Naive thymus-derived CD4-positive, alpha-beta T cell (primary cell): ENCODE measurements around the gene KRTAP1-5. TPM values are rescaled to one million over a fixed set of nuclear protein-coding genes. Genes with fewer than 3 reads are reported as not detected.
"Not testable (repeated sequence)": the region's sequence is repeated elsewhere in the genome, so short reads cannot be mapped to it uniquely, and the experiment has no call there.

Experiments
- ATAC-seq: fragments of 150-1000 bp; cut with Tn5 transposase; 2 replicates; pipeline ENCODE4 v1.10.0; 2021; ENCODE audit warnings: mild to moderate bottlenecking, moderate library complexity
- CTCF ChIA-PET: fragments of 350-600 bp; sonication (Branson Sonifier 250); formaldehyde crosslinking; loops from one replicate; lab custom pipeline; 2021; ENCODE audit warnings: antibody characterized with exemption; lab: Charles Lee
- POLR2A ChIA-PET: fragments of 350-600 bp; sonication (Branson Sonifier 250); formaldehyde crosslinking; loops from one replicate; lab custom pipeline; 2021; ENCODE audit warnings: antibody characterized with exemption, inconsistent platforms; lab: Charles Lee
- DNase-seq, 9 donors: peaks; one replicate each; pipeline versions ENCODE4 v3.0.0 to v3.0.0-alpha.2; 2020 to 2022; ENCODE audit warnings: mixed read lengths in 1 of 9
- H3K27ac ChIP-seq: one replicate; pipeline ENCODE4 v1.7.0; 2013; ENCODE audit warnings: mild to moderate bottlenecking, low read depth, low read length, moderate library complexity
- H3K27me3 ChIP-seq, 2 donors: one replicate each; pipeline ENCODE4 v1.7.0; 2013; ENCODE audit warnings: low read length in 2 of 2, mild to moderate bottlenecking in 2 of 2, moderate library complexity in 2 of 2; ENCODE audit not compliant: control insufficient read depth in 2 of 2, insufficient read depth in 2 of 2
- H3K36me3 ChIP-seq, 3 experiments: 1 replicate in 2 of 3; 2 replicates in 1 of 3; pipeline ENCODE4 v1.7.0; 2013; ENCODE audit warnings: low read length in 3 of 3, mild to moderate bottlenecking in 3 of 3, moderate library complexity in 1 of 3; ENCODE audit not compliant: insufficient read depth in 3 of 3, control insufficient read depth in 2 of 3
- H3K4me1 ChIP-seq, 2 donors: one replicate each; pipeline ENCODE4 v1.7.0; 2013; ENCODE audit warnings: low read length in 2 of 2, mild to moderate bottlenecking in 2 of 2, moderate library complexity in 1 of 2; ENCODE audit not compliant: control insufficient read depth in 2 of 2, insufficient read depth in 2 of 2
- H3K4me3 ChIP-seq: 2 replicates; pipeline ENCODE4 v1.7.0; 2013; ENCODE audit warnings: mild to moderate bottlenecking, low read length
- H3K9me3 ChIP-seq, 3 experiments: 1 replicate in 2 of 3; 2 replicates in 1 of 3; pipeline ENCODE4 v1.7.0; 2013; ENCODE audit warnings: low read length in 3 of 3; ENCODE audit not compliant: control insufficient read depth in 2 of 3
- H3K27ac Mint-ChIP-seq, 9 donors: one replicate each; pipeline ENCODE4 v1.8.0; 2020 to 2022; ENCODE audit warnings: mixed read lengths in 9 of 9, mild to moderate bottlenecking in 8 of 9, moderate library complexity in 5 of 9, inconsistent platforms in 2 of 9
- H3K27me3 Mint-ChIP-seq, 5 donors: one replicate each; pipeline ENCODE4 v1.8.0; 2021 to 2022; ENCODE audit warnings: mixed read lengths in 5 of 5, mild to moderate bottlenecking in 1 of 5
- H3K36me3 Mint-ChIP-seq, 5 donors: one replicate each; pipeline ENCODE4 v1.8.0; 2020 to 2022; ENCODE audit warnings: mixed read lengths in 5 of 5, mild to moderate bottlenecking in 3 of 5, inconsistent platforms in 1 of 5
- H3K4me1 Mint-ChIP-seq, 7 donors: one replicate each; pipeline ENCODE4 v1.8.0; 2020 to 2022; ENCODE audit warnings: mixed read lengths in 7 of 7, mild to moderate bottlenecking in 3 of 7, inconsistent platforms in 1 of 7
- H3K4me3 Mint-ChIP-seq, 10 donors: one replicate each; pipeline ENCODE4 v1.8.0; 2020 to 2022; ENCODE audit warnings: mild to moderate bottlenecking in 10 of 10, mixed read lengths in 10 of 10, moderate library complexity in 6 of 10, inconsistent platforms in 2 of 10
- H3K9me3 Mint-ChIP-seq, 11 donors: one replicate each; pipeline ENCODE4 v1.8.0; 2020 to 2022; ENCODE audit warnings: mixed read lengths in 11 of 11, mild to moderate bottlenecking in 4 of 11, inconsistent platforms in 1 of 11, moderate library complexity in 1 of 11
- intact Hi-C, 2 donors: fragments of 100-400 bp; cut with micrococcal nuclease; formaldehyde crosslinking; loops; one replicate each; pipeline ENCODE4 v1.15.1; 2023
- polyA plus RNA-seq, 2 donors: library from polyadenylated mRNA; unstranded; fragments of 300-500 nt; fragmentation: Illumina TruSeq; gene quantifications; one replicate each; pipeline ENCODE4 v1.2.3, GENCODE V29; 2021
- total RNA-seq, 6 experiments: library from RNA in 5 of 6; stranded (reverse) in 5 of 6; gene quantifications; 1 replicate in 5 of 6; 2 replicates in 1 of 6; pipeline ENCODE4 v1.2.3 and lab custom pipeline; 2021 to 2026

The KRTAP1-5 gene
- total and polyA plus RNA-seq, 7 experiments from 2014 or later = not detected

- H3K9me3 Mint-ChIP-seq, H3K4me3 ChIP-seq, DNase-seq, H3K36me3 ChIP-seq, POLR2A ChIA-PET, ATAC-seq, H3K4me3 Mint-ChIP-seq, H3K4me1 Mint-ChIP-seq, H3K36me3 Mint-ChIP-seq, H3K4me1 ChIP-seq, H3K27ac ChIP-seq, H3K27ac Mint-ChIP-seq, H3K27me3 ChIP-seq, intact Hi-C loops, H3K9me3 ChIP-seq: not testable (repeated sequence)
- peaks cover 26 to 59% (median 42%) of the 10 kb centered on the region in 5 donors for H3K27me3 Mint-ChIP-seq
- CTCF ChIA-PET = interaction anchor here (0.5 kb wide), 1 partner anchor 490 kb away, joined by 3 read pairs; no protein-coding TSS in a partner anchor
Measured at GRCh38 chr17:41059276-41060051, 32.5 kb upstream of the KRTAP1-5 start.

- H3K27ac Mint-ChIP-seq = no peak overlapping the region
- H3K27me3 Mint-ChIP-seq = peaks cover 26 to 54% (median 42%) of the 10 kb centered on the region in 5 donors
- no peak overlapping the region for H3K4me3 Mint-ChIP-seq
- H3K36me3 Mint-ChIP-seq = peaks cover 0 to 3% (median 0%) of the 10 kb centered on the region in 5 donors
- peaks cover 0 to 8% (median 0%) of the 10 kb centered on the region in 11 donors for H3K9me3 Mint-ChIP-seq
- CTCF ChIA-PET = interaction anchor here (0.5 kb wide), 1 partner anchor 491 kb away, joined by 3 read pairs; no protein-coding TSS in a partner anchor
- Histone ChIP-seq H3K27me3 (no peaks in the 10 kb centered on the region), H3K27ac (no peak overlapping the region), H3K4me3 (no peak overlapping the region), H3K36me3 (no peaks in the 10 kb centered on the region), H3K9me3 (no peaks in the 10 kb centered on the region), H3K4me1 (no peaks in the 10 kb centered on the region)
- H3K4me1 Mint-ChIP-seq = no peaks in the 10 kb centered on the region
- no peak for ATAC-seq
- POLR2A ChIA-PET = no interaction called here
- no peak for DNase-seq
- intact Hi-C loops = no loop called here
Measured at GRCh38 chr17:41058741-41059140, 31.7 kb upstream of the KRTAP1-5 start.

- POLR2A ChIA-PET = no interaction called here
- H3K36me3 ChIP-seq = no peaks in the 10 kb centered on the region
- H3K27me3 Mint-ChIP-seq = peaks cover 26 to 48% (median 42%) of the 10 kb centered on the region in 5 donors
Measured at GRCh38 chr17:41057547-41057946, 30.5 kb upstream of the KRTAP1-5 start.

GRCh38 chr17:41055130-41055529 is 28.1 kb upstream of the KRTAP1-5 start, which contains the start of gene KRTAP2-2:
KRTAP2-2 (minus strand) TSS chr17:41055230; CDS start chr17:41055211, 19 bp downstream.
- intact Hi-C loops, H3K27ac ChIP-seq, H3K36me3 Mint-ChIP-seq, CTCF ChIA-PET, H3K4me3 ChIP-seq, H3K4me3 Mint-ChIP-seq, POLR2A ChIA-PET, ATAC-seq, H3K4me1 ChIP-seq, H3K27ac Mint-ChIP-seq, DNase-seq, H3K36me3 ChIP-seq, H3K9me3 ChIP-seq, H3K9me3 Mint-ChIP-seq, H3K27me3 ChIP-seq, H3K4me1 Mint-ChIP-seq: not testable (repeated sequence)
- peaks cover 16 to 34% (median 28%) of the 10 kb centered on the region in 5 donors for H3K27me3 Mint-ChIP-seq

More at GRCh38 chr17:41057547-41057946, 30.5 kb upstream of the KRTAP1-5 start:
- Mint-ChIP-seq H3K36me3 (peaks cover 0 to 3% (median 0%) of the 10 kb centered on the region in 5 donors), H3K9me3 (peaks cover 0 to 8% (median 0%) of the 10 kb centered on the region in 11 donors), H3K27ac (no peak overlapping the region), H3K4me3 (no peak overlapping the region), H3K4me1 (no peaks in the 10 kb centered on the region)
- no peaks in the 10 kb centered on the region for H3K9me3 ChIP-seq
- no peak for DNase-seq
- H3K27ac ChIP-seq = no peak overlapping the region
- CTCF ChIA-PET = no interaction called here
- no peaks in the 10 kb centered on the region for H3K4me1 ChIP-seq
- H3K27me3 ChIP-seq = no peaks in the 10 kb centered on the region
- intact Hi-C loops = no loop called here
- ATAC-seq = no peak
- H3K4me3 ChIP-seq = no peak overlapping the region

- POLR2A ChIA-PET = interaction anchor here (0.6 kb wide), 1 partner anchor 1758 kb away, joined by 4 read pairs; no protein-coding TSS in a partner anchor
- H3K36me3 ChIP-seq, H3K4me1 ChIP-seq, H3K27ac ChIP-seq, H3K9me3 ChIP-seq, H3K4me3 Mint-ChIP-seq, H3K27ac Mint-ChIP-seq, H3K4me1 Mint-ChIP-seq, H3K9me3 Mint-ChIP-seq, CTCF ChIA-PET, ATAC-seq, H3K27me3 ChIP-seq, H3K36me3 Mint-ChIP-seq, intact Hi-C loops, DNase-seq, H3K4me3 ChIP-seq: not testable (repeated sequence)
- peaks cover 13 to 36% (median 24%) of the 10 kb centered on the region in 5 donors for H3K27me3 Mint-ChIP-seq
Measured at GRCh38 chr17:41054556-41054955, 27.5 kb upstream of the KRTAP1-5 start.

GRCh38 chr17:41054025-41054424 is 27.0 kb upstream of the KRTAP1-5 start:
- Histone ChIP-seq H3K4me3 (no peak overlapping the region), H3K9me3 (no peaks in the 10 kb centered on the region), H3K27me3 (no peaks in the 10 kb centered on the region), H3K4me1 (no peaks in the 10 kb centered on the region), H3K36me3 (no peaks in the 10 kb centered on the region), H3K27ac (no peak overlapping the region)
- Mint-ChIP-seq H3K36me3 (peaks cover 0 to 3% (median 0%) of the 10 kb centered on the region in 5 donors), H3K4me1 (no peaks in the 10 kb centered on the region), H3K4me3 (no peak overlapping the region), H3K27me3 (peaks cover 8 to 31% (median 20%) of the 10 kb centered on the region in 5 donors), H3K27ac (no peak overlapping the region), H3K9me3 (peaks cover 0 to 8% (median 0%) of the 10 kb centered on the region in 11 donors)
- CTCF ChIA-PET = no interaction called here
- no peak for DNase-seq
- no peak for ATAC-seq
- intact Hi-C loops = no loop called here
- POLR2A ChIA-PET = no interaction called here
